DND-41 (cell line): Measurements from ENCODE around the gene SCGB1C2.

Experiments used
- ATAC-seq: fragments of 200-7000 bp; cut with Tn5 transposase; 3 replicates; pipeline ENCODE4 v1.9.1; 2021; ENCODE audit warnings: low read depth; ENCODE audit not compliant: insufficient read depth
- DNase-seq: peaks from one replicate; pipeline ENCODE4 v3.0.0-alpha.2; 2020
- H2AFZ ChIP-seq: 2 replicates; pipeline ENCODE4 v1.6.0; 2012; ENCODE audit warnings: low read depth, low read length
- H3K27ac ChIP-seq: 2 replicates; pipeline ENCODE4 v1.5.1; 2012; ENCODE audit warnings: low read length, inconsistent platforms
- H3K27me3 ChIP-seq: fragments of 200-600 bp; sonication (generic); 2 replicates; pipeline ENCODE4 v1.6.0; 2012; ENCODE audit warnings: low read length, mild to moderate bottlenecking, inconsistent platforms; ENCODE audit not compliant: insufficient read depth, poor library complexity
- H3K36me3 ChIP-seq: 2 replicates; pipeline ENCODE4 v1.5.1; 2012; ENCODE audit warnings: low read length, inconsistent platforms; ENCODE audit not compliant: insufficient read depth
- H3K4me1 ChIP-seq: 2 replicates; pipeline ENCODE4 v1.5.1; 2012; ENCODE audit warnings: mild to moderate bottlenecking, low read length; ENCODE audit not compliant: insufficient read depth
- H3K4me2 ChIP-seq: 2 replicates; pipeline ENCODE4 v1.6.0; 2012; ENCODE audit warnings: mild to moderate bottlenecking, moderate library complexity, low read length, inconsistent platforms; ENCODE audit not compliant: insufficient read depth
- H3K4me3 ChIP-seq, 2 experiments: fragments of 200-600 bp in 1 of 2; shearing (Covaris generic) in 1 of 2; 2 replicates each; pipeline ENCODE4 v1.5.1; 2012 to 2016; ENCODE audit warnings: inconsistent platforms in 2 of 2, low read length in 2 of 2, mild to moderate bottlenecking in 2 of 2, low read depth in 1 of 2, moderate library complexity in 1 of 2
- H3K79me2 ChIP-seq: 2 replicates; pipeline ENCODE4 v1.6.0; 2012; ENCODE audit warnings: low read length, inconsistent platforms; ENCODE audit not compliant: insufficient read depth
- H3K9ac ChIP-seq: 2 replicates; pipeline ENCODE4 v1.6.0; 2012; ENCODE audit warnings: low read depth, mild to moderate bottlenecking, inconsistent platforms, low read length, moderate library complexity
- H3K9me3 ChIP-seq: 2 replicates; pipeline ENCODE4 v1.5.1; 2012; ENCODE audit warnings: low read length, moderate library complexity, mild to moderate bottlenecking, inconsistent platforms; ENCODE audit not compliant: insufficient read depth, severe bottlenecking
- H4K20me1 ChIP-seq: 2 replicates; pipeline ENCODE4 v1.6.0; 2012; ENCODE audit warnings: low read length; ENCODE audit not compliant: insufficient read depth
- EZH2 ChIP-seq: IDR thresholded peaks from 3 replicates; pipeline ENCODE4 v1.6.1; 2012; ENCODE audit warnings: borderline replicate concordance, low read depth, mild to moderate bottlenecking, moderate library complexity, low read length, inconsistent platforms; ENCODE audit not compliant: severe bottlenecking
- TF ChIP-seq, protein P1 (sequence below): IDR thresholded peaks from 2 replicates; pipeline ENCODE4 v1.5.1; 2012; ENCODE audit warnings: borderline replicate concordance, low read length, moderate library complexity, mild to moderate bottlenecking; ENCODE audit not compliant: poor library complexity, severe bottlenecking; ENCODE audit errors: extremely low read depth

Gene SCGB1C2

DNA sequence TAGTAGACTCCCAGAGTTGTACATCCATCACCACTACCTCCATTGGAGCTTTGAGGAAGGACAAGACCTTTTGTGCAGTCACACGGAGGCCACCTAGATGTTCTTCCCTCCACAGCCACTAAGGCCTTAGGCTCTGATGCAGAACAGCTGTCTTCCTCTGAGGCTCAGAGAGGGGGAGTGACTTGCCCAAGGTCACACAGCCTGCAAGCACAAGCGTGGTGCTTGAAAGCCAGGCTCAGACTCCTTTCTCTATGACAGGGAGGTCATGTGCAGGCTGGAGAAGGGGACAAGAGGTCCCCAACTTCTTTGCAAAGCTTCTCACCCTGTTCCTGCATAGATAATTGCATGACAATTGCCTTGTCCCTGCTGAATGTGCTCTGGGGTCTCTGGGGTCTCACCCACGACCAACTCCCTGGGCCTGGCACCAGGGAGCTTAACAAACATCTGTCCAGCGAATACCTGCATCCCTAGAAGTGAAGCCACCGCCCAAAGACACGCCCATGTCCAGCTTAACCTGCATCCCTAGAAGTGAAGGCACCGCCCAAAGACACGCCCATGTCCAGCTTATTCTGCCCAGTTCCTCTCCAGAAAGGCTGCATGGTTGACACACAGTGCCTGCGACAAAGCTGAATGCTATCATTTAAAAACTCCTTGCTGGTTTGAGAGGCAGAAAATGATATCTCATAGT lies 12.7 kb downstream of the SCGB1C2 start:
- H3K4me2 ChIP-seq: no peak overlapping the region
- H3K27me3 ChIP-seq: no peaks in the 10 kb centered on the region
- H3K9ac ChIP-seq: no peak overlapping the region
- no peak overlapping the region for H3K27ac ChIP-seq
- no peak overlapping the region for H2AFZ ChIP-seq
- no peaks in the 10 kb centered on the region for H3K79me2 ChIP-seq
- no peaks in the 10 kb centered on the region for H3K36me3 ChIP-seq
- peaks cover 3% of the 10 kb centered on the region; the same call in 1 of the 2 replicates for H4K20me1 ChIP-seq
- no peak for ATAC-seq
- no peaks in the 10 kb centered on the region for H3K4me1 ChIP-seq
- no peak for DNase-seq
- no peaks in the 10 kb centered on the region for H3K9me3 ChIP-seq
- no peak overlapping the region for H3K4me3 ChIP-seq
- TF ChIP-seq EZH2: no peak
- TF ChIP-seq, protein P1, sequence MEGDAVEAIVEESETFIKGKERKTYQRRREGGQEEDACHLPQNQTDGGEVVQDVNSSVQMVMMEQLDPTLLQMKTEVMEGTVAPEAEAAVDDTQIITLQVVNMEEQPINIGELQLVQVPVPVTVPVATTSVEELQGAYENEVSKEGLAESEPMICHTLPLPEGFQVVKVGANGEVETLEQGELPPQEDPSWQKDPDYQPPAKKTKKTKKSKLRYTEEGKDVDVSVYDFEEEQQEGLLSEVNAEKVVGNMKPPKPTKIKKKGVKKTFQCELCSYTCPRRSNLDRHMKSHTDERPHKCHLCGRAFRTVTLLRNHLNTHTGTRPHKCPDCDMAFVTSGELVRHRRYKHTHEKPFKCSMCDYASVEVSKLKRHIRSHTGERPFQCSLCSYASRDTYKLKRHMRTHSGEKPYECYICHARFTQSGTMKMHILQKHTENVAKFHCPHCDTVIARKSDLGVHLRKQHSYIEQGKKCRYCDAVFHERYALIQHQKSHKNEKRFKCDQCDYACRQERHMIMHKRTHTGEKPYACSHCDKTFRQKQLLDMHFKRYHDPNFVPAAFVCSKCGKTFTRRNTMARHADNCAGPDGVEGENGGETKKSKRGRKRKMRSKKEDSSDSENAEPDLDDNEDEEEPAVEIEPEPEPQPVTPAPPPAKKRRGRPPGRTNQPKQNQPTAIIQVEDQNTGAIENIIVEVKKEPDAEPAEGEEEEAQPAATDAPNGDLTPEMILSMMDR: no peak

DNA sequence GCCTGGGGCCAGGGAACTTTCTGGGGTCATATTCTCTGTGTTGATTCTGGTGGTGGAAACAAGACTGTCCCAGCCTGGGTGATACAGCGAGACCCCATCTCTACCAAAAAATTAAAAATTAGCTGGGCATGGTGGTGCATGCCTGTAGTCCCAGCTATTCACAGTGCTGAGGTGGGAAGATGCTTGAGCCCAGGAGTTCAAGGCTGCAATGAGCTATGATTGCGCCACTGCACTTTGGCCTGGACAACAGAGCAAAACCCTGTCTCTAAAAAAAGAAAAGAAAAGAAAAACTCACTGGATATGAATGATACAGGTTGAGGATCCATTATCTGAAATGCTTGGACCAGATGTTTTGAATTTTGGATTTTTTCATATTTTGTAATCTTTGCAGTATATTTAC lies 13.6 kb downstream of the SCGB1C2 start:
- Histone ChIP-seq H3K27me3 (no peaks in the 10 kb centered on the region), H3K9me3 (no peaks in the 10 kb centered on the region), H3K27ac (no peak overlapping the region), H3K4me1 (no peaks in the 10 kb centered on the region), H3K36me3 (no peaks in the 10 kb centered on the region), H3K79me2 (no peaks in the 10 kb centered on the region), H3K4me2 (no peak overlapping the region), H4K20me1 (peaks cover 3% of the 10 kb centered on the region; the same call in 1 of the 2 replicates), H3K9ac (no peak overlapping the region), H3K4me3 (no peak overlapping the region), H2AFZ (no peak overlapping the region)
- no peak for TF ChIP-seq EZH2
- TF ChIP-seq, protein P1: no peak
- DNase-seq (no peak), ATAC-seq (no peak)

DNA sequence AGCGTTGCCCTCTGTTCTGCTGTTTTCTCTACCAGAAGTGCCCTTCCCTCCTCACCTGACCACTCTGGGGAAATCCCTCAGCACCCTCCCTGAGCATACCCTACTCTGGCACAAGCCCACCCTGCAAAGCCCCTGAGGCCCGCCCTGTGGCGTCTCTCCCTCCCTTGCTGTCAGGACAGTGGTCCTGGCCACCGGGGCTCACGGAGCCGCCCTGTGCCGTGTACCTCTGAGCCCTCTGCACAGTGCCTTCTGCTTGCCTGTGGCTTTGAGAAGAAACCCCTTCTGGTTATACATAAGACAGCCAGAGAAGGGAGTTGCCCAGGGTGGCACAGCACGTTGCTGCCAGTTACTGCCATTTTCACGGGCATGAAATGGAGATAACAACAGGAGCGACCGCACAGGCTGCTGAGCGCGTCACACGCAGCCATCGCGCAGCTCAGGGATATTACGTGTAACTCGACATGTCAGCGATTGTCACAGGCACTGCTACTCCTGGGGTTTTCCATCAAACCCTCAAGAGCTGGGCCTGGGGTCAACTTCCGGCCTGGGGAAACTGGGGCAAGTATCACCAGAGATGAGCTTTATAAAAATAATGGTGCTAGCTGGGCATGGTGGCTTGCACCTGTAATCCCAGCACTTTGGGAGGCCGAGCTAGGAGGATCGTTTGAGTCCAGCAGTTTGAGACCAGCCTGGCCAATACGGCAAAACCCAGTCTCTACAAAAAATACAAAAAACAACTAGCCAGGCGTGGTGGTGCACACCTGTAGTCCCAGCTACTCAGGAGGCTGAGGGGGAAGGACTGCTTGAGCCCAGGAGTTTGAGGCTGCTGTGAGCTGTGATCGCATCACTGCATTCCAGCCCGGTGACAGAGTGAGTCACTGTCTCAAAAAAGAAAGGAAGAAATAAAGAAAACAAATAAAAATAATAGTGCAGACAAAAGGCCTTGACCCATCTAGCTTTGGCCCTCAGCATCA lies 14.8 kb downstream of the SCGB1C2 start:
- H3K4me2 ChIP-seq: no peak overlapping the region
- H3K4me1 ChIP-seq: no peaks in the 10 kb centered on the region
- no peaks in the 10 kb centered on the region for H3K27me3 ChIP-seq
- no peaks in the 10 kb centered on the region for H3K9me3 ChIP-seq
- no peak overlapping the region for H3K27ac ChIP-seq
- no peak overlapping the region for H3K4me3 ChIP-seq
- TF ChIP-seq EZH2: no peak
- TF ChIP-seq, protein P1: no peak
- no peak for DNase-seq
- no peaks in the 10 kb centered on the region for H3K36me3 ChIP-seq
- peaks cover 3% of the 10 kb centered on the region; the same call in 1 of the 2 replicates for H4K20me1 ChIP-seq
- no peak overlapping the region for H2AFZ ChIP-seq
- ATAC-seq: no peak
- no peak overlapping the region for H3K9ac ChIP-seq
- no peaks in the 10 kb centered on the region for H3K79me2 ChIP-seq
